PC-3 (cell line): ENCODE measurements around the gene GPC3.

Experiments
- CTCF ChIP-seq: fragments of 300-600 bp; sonication (generic); conservative IDR thresholded peaks from 2 replicates; pipeline ENCODE4 v1.5.1; 2017; ENCODE audit warnings: antibody characterized with exemption, low read depth, mild to moderate bottlenecking, low read length
- EZH2 ChIP-seq: fragments of 300-600 bp; sonication (generic); IDR thresholded peaks from one replicate; pipeline ENCODE4 v1.6.1; 2017; ENCODE audit warnings: antibody characterized with exemption, mild to moderate bottlenecking, low read length; ENCODE audit not compliant: unreplicated experiment

- TF ChIP-seq CTCF (no peak), EZH2 (no peak)
Measured at GRCh38 chrX:133639726-133640125, 345.7 kb downstream of the GPC3 start.
